Nephron progenitor cell (in vitro differentiated cells): ENCODE results near the gene NIPAL4.

ENCODE experiments used
- DNase-seq: peaks from one replicate; pipeline ENCODE4 v3.0.0; 2021
- H3K27ac Mint-ChIP-seq: 2 replicates; pipeline ENCODE4 v1.8.0; 2021; ENCODE audit warnings: mild to moderate bottlenecking, moderate library complexity, mixed read lengths
- H3K27me3 Mint-ChIP-seq: 2 replicates; pipeline ENCODE4 v1.8.0; 2021; ENCODE audit warnings: mild to moderate bottlenecking, low read depth, mixed read lengths; ENCODE audit not compliant: poor library complexity
- H3K36me3 Mint-ChIP-seq: 2 replicates; pipeline ENCODE4 v1.8.0; 2021; ENCODE audit warnings: low read depth, mixed read lengths
- H3K4me1 Mint-ChIP-seq: 2 replicates; pipeline ENCODE4 v1.8.0; 2021; ENCODE audit warnings: mixed read lengths
- H3K4me3 Mint-ChIP-seq: 2 replicates; pipeline ENCODE4 v1.8.0; 2021; ENCODE audit warnings: mild to moderate bottlenecking, moderate library complexity, mixed read lengths
- H3K9me3 Mint-ChIP-seq: 2 replicates; pipeline ENCODE4 v1.8.0; 2021; ENCODE audit warnings: mild to moderate bottlenecking, moderate library complexity, mixed read lengths
- TF ChIP-seq, protein P1 (sequence below): fragments of 200-600 bp; sonication (generic); IDR thresholded peaks from 2 replicates; pipeline ENCODE4 v1.5.0; 2021; ENCODE audit warnings: antibody characterized with exemption

NIPAL4 gene

DNA sequence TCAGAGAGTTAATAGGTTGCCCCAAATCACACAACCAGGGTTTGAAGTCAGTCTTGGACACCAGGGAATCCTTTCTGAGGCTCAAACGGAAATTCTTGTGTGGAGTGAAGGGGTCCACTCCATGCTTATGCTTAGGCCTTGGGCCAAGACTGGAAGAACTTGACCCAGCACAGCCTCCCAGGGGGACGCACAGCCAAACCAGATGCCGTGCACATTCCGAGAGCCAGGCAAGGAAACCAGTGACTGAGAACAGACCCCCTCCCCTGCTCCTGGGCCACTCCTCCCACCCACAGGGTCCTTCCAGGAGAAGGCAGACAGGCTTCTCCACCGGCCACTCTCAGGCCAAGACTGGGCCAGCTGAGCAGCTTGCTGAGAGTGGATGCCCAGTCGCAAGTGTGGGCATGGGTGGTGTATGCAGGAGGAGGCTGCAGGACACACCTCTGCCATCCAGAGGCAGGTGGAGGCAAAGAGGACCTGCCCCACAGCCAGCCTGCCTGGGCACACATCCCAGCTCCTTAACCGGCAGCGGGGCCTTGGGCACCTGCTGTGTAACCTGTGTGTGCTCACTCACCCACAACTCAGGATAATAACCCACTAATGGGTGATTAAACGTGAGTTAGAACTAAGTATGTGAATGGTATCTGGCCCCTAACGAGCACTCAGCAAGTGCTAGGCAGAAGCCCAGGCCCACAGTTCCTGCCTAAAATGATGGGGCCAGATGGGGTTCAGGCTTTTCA, 38.0 kb downstream of the NIPAL4 start:
- Mint-ChIP-seq H3K4me1 (peaks cover 13% of the 10 kb centered on the region), H3K4me3 (no peak overlapping the region), H3K27me3 (peaks cover 2% of the 10 kb centered on the region), H3K27ac (no peak overlapping the region), H3K36me3 (peaks cover 27% of the 10 kb centered on the region), H3K9me3 (no peaks in the 10 kb centered on the region)
- TF ChIP-seq, protein P1, sequence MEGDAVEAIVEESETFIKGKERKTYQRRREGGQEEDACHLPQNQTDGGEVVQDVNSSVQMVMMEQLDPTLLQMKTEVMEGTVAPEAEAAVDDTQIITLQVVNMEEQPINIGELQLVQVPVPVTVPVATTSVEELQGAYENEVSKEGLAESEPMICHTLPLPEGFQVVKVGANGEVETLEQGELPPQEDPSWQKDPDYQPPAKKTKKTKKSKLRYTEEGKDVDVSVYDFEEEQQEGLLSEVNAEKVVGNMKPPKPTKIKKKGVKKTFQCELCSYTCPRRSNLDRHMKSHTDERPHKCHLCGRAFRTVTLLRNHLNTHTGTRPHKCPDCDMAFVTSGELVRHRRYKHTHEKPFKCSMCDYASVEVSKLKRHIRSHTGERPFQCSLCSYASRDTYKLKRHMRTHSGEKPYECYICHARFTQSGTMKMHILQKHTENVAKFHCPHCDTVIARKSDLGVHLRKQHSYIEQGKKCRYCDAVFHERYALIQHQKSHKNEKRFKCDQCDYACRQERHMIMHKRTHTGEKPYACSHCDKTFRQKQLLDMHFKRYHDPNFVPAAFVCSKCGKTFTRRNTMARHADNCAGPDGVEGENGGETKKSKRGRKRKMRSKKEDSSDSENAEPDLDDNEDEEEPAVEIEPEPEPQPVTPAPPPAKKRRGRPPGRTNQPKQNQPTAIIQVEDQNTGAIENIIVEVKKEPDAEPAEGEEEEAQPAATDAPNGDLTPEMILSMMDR: no peak
- DNase-seq: no peak

DNA sequence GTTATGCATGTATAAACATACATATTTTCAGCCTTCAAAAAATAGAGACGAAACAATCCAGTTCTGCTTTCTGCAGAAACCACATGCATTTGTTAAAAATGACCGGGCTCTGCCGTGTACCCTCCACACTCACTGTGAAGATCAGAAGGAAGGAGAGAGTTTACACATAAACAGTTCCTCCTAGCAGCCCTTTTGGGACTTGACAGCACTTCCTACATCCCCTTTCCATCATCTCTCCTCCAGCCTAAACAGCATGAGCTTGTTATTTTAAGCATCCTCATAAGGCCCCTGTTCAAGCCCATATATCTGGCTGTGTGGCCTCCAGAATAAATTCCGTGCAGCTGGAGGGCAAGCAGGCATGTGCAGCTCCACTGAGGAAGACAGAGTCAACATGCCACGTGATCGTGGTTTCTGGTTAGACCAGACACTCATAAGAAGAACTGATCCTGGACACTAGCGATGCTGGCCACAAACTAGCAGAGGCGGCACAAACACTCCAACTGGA, 42.2 kb downstream of the NIPAL4 start:
- Mint-ChIP-seq H3K27me3 (peaks cover 2% of the 10 kb centered on the region), H3K4me1 (peaks cover 13% of the 10 kb centered on the region), H3K36me3 (peaks cover 38% of the 10 kb centered on the region), H3K27ac (no peak overlapping the region), H3K9me3 (no peaks in the 10 kb centered on the region), H3K4me3 (no peak overlapping the region)
- DNase-seq: no peak
- TF ChIP-seq, protein P1: no peak

DNA sequence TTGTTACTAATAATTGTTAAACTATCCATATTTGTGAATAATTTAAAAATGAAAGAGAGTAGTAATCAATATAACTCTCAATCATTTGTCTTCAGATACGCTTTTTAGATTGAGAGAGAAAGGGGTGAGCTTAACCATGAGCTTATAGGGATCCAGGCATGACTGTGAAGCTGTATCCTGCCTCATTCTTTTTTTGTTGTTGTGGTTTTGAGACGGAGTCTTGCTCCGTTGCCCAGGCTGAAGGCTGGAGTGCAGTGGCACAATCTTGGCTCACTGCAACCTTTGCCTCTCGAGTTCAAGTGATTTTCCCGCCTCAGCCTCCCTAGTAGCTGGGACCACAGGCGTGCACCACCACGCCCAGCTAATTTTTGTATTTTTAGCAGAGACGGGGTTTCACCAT, 44.0 kb downstream of the NIPAL4 start:
- Mint-ChIP-seq H3K27ac (no peak overlapping the region), H3K36me3 (peaks cover 44% of the 10 kb centered on the region), H3K9me3 (no peaks in the 10 kb centered on the region), H3K4me3 (no peak overlapping the region), H3K27me3 (peaks cover 2% of the 10 kb centered on the region), H3K4me1 (peaks cover 19% of the 10 kb centered on the region)
- no peak for DNase-seq
- TF ChIP-seq, protein P1: no peak

DNA sequence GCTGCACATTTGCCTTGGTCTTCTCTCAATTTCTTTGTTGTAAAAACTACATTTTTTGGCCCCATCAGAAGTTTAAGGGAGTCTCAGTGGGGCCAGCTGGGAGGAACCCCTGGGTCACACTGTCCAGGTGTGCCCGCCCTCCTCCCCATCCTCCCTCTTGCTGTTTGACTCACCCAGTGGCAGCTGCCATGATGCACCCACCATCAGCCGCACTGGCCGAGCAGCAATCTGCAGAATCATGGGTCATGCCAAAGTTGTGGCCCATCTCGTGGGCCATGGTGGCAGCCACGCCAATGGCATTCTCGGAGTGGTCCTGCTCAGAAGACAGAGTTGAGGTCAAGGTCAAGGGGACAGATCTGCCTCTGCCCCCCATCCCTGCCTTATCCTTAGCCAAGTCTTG, 45.5 kb downstream of the NIPAL4 start:
- Mint-ChIP-seq H3K36me3 (peaks cover 53% of the 10 kb centered on the region), H3K27ac (no peak overlapping the region), H3K4me1 (peaks cover 25% of the 10 kb centered on the region), H3K27me3 (peaks cover 2% of the 10 kb centered on the region), H3K4me3 (no peak overlapping the region), H3K9me3 (no peaks in the 10 kb centered on the region)
- DNase-seq: no peak
- TF ChIP-seq, protein P1: no peak

DNA sequence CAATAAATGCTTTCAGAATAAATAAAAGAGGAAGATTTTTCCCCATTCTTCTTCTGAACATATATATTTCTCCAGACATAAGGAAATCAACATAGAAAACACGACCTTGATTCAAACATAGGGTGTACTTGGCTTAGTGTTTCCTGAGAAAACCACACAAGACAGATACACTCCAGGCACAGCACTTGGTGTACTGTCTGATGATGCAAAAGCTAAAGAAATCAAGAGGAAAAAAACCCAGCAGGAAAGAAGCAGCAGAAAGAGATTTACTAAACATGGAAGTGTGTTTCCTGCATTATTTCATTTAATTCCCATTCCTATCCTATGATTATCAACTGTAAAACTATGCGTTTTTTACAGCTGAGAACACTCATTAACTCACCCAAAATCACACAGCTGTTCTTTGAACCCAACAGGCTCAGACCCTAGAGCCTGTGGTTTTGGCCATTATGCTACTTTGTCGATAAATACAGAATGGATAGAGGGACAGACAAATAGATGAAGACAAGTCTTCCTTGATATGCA, 46.1 kb downstream of the NIPAL4 start:
- H3K4me3 Mint-ChIP-seq: no peak overlapping the region
- peaks cover 53% of the 10 kb centered on the region for H3K36me3 Mint-ChIP-seq
- H3K9me3 Mint-ChIP-seq: no peaks in the 10 kb centered on the region

More for the DNA sequence above, 46.1 kb downstream of the NIPAL4 start:
- no peaks in the 10 kb centered on the region for H3K27me3 Mint-ChIP-seq
- H3K27ac Mint-ChIP-seq: no peak overlapping the region
- DNase-seq: no peak
- TF ChIP-seq, protein P1: no peak
- H3K4me1 Mint-ChIP-seq: peaks cover 21% of the 10 kb centered on the region
